Prostate gland (tissue), 2 donors: ENCODE measurements around the gene LYRM4. TPM values are rescaled to one million over a fixed set of nuclear protein-coding genes. Genes with fewer than 3 reads are reported as not detected.

ENCODE experiments used
- DNase-seq: peaks from one replicate; pipeline ENCODE4 v3.0.0-alpha.2; 2019; ENCODE audit warnings: low spot score
- H3K27ac ChIP-seq, 2 donors: fragments of 200-600 bp; sonication (generic); 2 replicates each; pipeline ENCODE4 v1.5.1; 2017 to 2019
- H3K27me3 ChIP-seq: fragments of 200-600 bp; sonication (generic); replicated peaks from 2 replicates; pipeline ENCODE4 v1.5.1; 2019; ENCODE audit not compliant: insufficient read depth
- H3K36me3 ChIP-seq, 2 donors: fragments of 200-600 bp; sonication (generic); 1 replicate in 1 of 2; 2 replicates in 1 of 2; pipeline versions ENCODE4 v1.5.1 to v1.8.1; 2017 to 2019
- H3K4me1 ChIP-seq: fragments of 200-600 bp; sonication (generic); replicated peaks from 2 replicates; pipeline ENCODE4 v1.5.1; 2019
- H3K4me3 ChIP-seq, 2 donors: fragments of 200-600 bp; sonication (generic); 2 replicates each; pipeline ENCODE4 v1.5.1; 2017 to 2019
- H3K9me3 ChIP-seq: fragments of 200-600 bp; sonication (generic); 2 replicates; pipeline ENCODE4 v1.5.1; 2017
- CTCF ChIP-seq, 4 experiments: fragments of 200-600 bp in 2 of 4; fragments of 450-650 bp in 2 of 4; sonication (generic) in 2 of 4; IDR thresholded peaks; 1 replicate in 3 of 4; 2 replicates in 1 of 4; pipeline ENCODE4 v1.5.1; 2016 to 2019; ENCODE audit warnings: antibody characterized with exemption in 4 of 4, mild to moderate bottlenecking in 2 of 4, moderate library complexity in 2 of 4
- POLR2A ChIP-seq: fragments of 450-650 bp; IDR thresholded peaks from one replicate; pipeline ENCODE4 v1.6.1; 2016; ENCODE audit warnings: antibody characterized with exemption, mild to moderate bottlenecking
- POLR2AphosphoS5 ChIP-seq: sonication (generic); formaldehyde crosslinking; IDR thresholded peaks from one replicate; pipeline ENCODE4 v1.6.1; 2017; ENCODE audit warnings: antibody characterized with exemption
- WGBS: methylation state at CpG from one replicate; pipeline ENCODE4 v1.1.5; 2018; 5-methylcytosine and 5-hydroxymethylcytosine counted together
- intact Hi-C: fragments of 100-400 bp; cut with DNase I; formaldehyde crosslinking; loops from one replicate; pipeline ENCODE4 v1.14.2; 2022
- total RNA-seq, 2 donors: library from RNA; depleted of rRNA; stranded (reverse); fragments of >200 nt; gene quantifications; one replicate each; pipeline ENCODE4 v1.1.0, GENCODE V29; 2016

LYRM4 gene
- total RNA-seq, 2 donors from 2014 or later, result 21.4 to 23.7 TPM

- WGBS, result 99% methylated on average over 3 of the region's 3 CpGs
Measured at GRCh38 chr6:5274231-5274630, 13.5 kb upstream of the LYRM4 start.

GRCh38 chr6:5271926-5272325, 11.2 kb upstream of the LYRM4 start:
- Histone ChIP-seq H3K4me1 (no peaks in the 10 kb centered on the region), H3K27ac (no peak overlapping the region), H3K27me3 (no peaks in the 10 kb centered on the region), H3K4me3 (no peak overlapping the region), H3K9me3 (no peaks in the 10 kb centered on the region), H3K36me3 (no peaks in the 10 kb centered on the region)
- TF ChIP-seq POLR2A, result no peak
- TF ChIP-seq CTCF (IDR thresholded peaks at IDR 0.05), result no peak
- TF ChIP-seq POLR2AphosphoS5, result no peak
- WGBS, result 87% methylated on average over 6 of the region's 6 CpGs
- intact Hi-C loops, result no loop called here
- DNase-seq, result no peak

More at GRCh38 chr6:5274231-5274630, 13.5 kb upstream of the LYRM4 start:
- intact Hi-C loops, result no loop called here
- DNase-seq, result no peak
- no peaks in the 10 kb centered on the region for H3K36me3 ChIP-seq
- H3K27ac ChIP-seq, result no peak overlapping the region
- TF ChIP-seq CTCF (IDR thresholded peaks at IDR 0.05) (no peak), POLR2AphosphoS5 (no peak), POLR2A (no peak)
- no peak overlapping the region for H3K4me3 ChIP-seq
- no peaks in the 10 kb centered on the region for H3K27me3 ChIP-seq
- H3K9me3 ChIP-seq, result no peaks in the 10 kb centered on the region
- H3K4me1 ChIP-seq, result no peaks in the 10 kb centered on the region

GRCh38 chr6:5270093-5270680, 9.4 kb upstream of the LYRM4 start:
- no peak for DNase-seq
- H3K4me1 ChIP-seq, result no peaks in the 10 kb centered on the region
- H3K27me3 ChIP-seq, result no peaks in the 10 kb centered on the region
- no peaks in the 10 kb centered on the region for H3K9me3 ChIP-seq
- no peak overlapping the region for H3K4me3 ChIP-seq
- no peak overlapping the region for H3K27ac ChIP-seq
- H3K36me3 ChIP-seq, result no peaks in the 10 kb centered on the region
- intact Hi-C loops, result no loop called here
- TF ChIP-seq CTCF (IDR thresholded peaks at IDR 0.05) (no peak), POLR2AphosphoS5 (no peak), POLR2A (no peak)
- WGBS, result 53% methylated on average over 5 of the region's 5 CpGs

GRCh38 chr6:5266423-5266822, 5.7 kb upstream of the LYRM4 start:
- intact Hi-C loops, result no loop called here
- H3K27ac ChIP-seq, result no peak overlapping the region
- H3K27me3 ChIP-seq, result no peaks in the 10 kb centered on the region
- no peak overlapping the region for H3K4me3 ChIP-seq
- WGBS, result 92% methylated on average over 2 of the region's 2 CpGs
- H3K9me3 ChIP-seq, result no peaks in the 10 kb centered on the region
- H3K36me3 ChIP-seq, result no peaks in the 10 kb centered on the region
- TF ChIP-seq POLR2A (no peak), CTCF (IDR thresholded peaks at IDR 0.05) (no peak), POLR2AphosphoS5 (no peak)
- no peak for DNase-seq
- no peaks in the 10 kb centered on the region for H3K4me1 ChIP-seq

GRCh38 chr6:5261545-5262109, 877 bp upstream of the LYRM4 start:
- peak overlapping the region; percentile 84 to 88 for H3K4me3 ChIP-seq

More at GRCh38 chr6:5261545-5262109, 877 bp upstream of the LYRM4 start:
- Histone ChIP-seq H3K9me3 (no peaks in the 10 kb centered on the region), H3K27ac (peak overlapping the region; percentile 94 to 95), H3K4me1 (no peaks in the 10 kb centered on the region), H3K27me3 (no peaks in the 10 kb centered on the region), H3K36me3 (no peaks in the 10 kb centered on the region)
- no peak for DNase-seq
- intact Hi-C loops, result loop anchor here (2.0 kb wide), 1 partner anchor 57 kb away; no protein-coding TSS in a partner anchor
- TF ChIP-seq CTCF (IDR thresholded peaks at IDR 0.05) (no peak), POLR2A (no peak)
- WGBS, result under 1% methylated on average over 19 of the region's 19 CpGs
